Erythroblast (primary cell): ENCODE data around the gene MTMR3.

Experiments
- GATA1 ChIP-seq: IDR thresholded peaks from 2 replicates; pipeline ENCODE4 v1.6.1; 2011; ENCODE audit warnings: low read depth, mild to moderate bottlenecking, control low read depth, low read length, moderate library complexity
- POLR2A ChIP-seq: IDR thresholded peaks from 2 replicates; pipeline ENCODE4 v1.6.1; 2011; ENCODE audit warnings: mild to moderate bottlenecking, low read length

DNA sequence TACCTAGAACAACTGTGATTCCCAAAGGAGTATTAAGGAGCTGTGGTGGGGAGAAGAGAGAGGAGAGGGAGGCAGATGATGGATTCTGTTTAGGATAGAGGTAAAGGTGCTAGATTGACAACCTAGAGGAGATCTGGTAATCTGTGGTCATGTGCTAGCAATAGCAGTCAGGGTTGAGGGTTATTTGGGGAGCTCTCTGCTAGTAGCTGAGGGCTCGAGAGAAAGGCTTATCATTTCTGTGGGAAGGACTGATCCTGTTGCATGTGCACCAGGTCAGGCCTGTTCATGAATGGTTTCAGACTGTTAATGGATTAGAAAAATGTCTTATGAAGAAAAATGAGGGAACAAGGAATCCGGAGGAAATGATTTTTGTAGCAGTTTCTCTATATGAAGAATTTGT is 63.2 kb downstream of the MTMR3 start:
- no peak for TF ChIP-seq POLR2A
- no peak for TF ChIP-seq GATA1
